Right renal pelvis (tissue), 4 donors: ENCODE data around the gene MAPKAP1. TPM values are rescaled to one million over a fixed set of nuclear protein-coding genes. Genes with fewer than 3 reads are reported as not detected.

Experiments used
- DNase-seq, 4 donors: peaks; one replicate each; pipeline ENCODE4 v3.0.0-alpha.2; 2013; ENCODE audit warnings: low read depth in 4 of 4, low spot score in 3 of 4, missing footprints in 1 of 4
- polyA plus RNA-seq, 4 donors: library from polyadenylated mRNA; unstranded; fragments of 120-200 nt; gene quantifications; one replicate each; pipeline ENCODE4 v1.2.1, GENCODE V29; 2013; ENCODE audit not compliant: insufficient read length in 4 of 4

MAPKAP1 gene
- polyA plus RNA-seq, 4 donors = 76.0 to 94.0 (median 90.7) TPM

- no peak for DNase-seq
These were observed 161.2 kb downstream of the MAPKAP1 start for GRCh38 chr9:125545845-125546244.

- DNase-seq = no peak
These were observed 161.9 kb downstream of the MAPKAP1 start for GRCh38 chr9:125544988-125545651.

GRCh38 chr9:125544484-125544883 lies 162.5 kb downstream of the MAPKAP1 start:
- DNase-seq = no peak

GRCh38 chr9:125541840-125542243 lies 165.2 kb downstream of the MAPKAP1 start:
- no peak for DNase-seq

- no peak for DNase-seq
These were observed 166.5 kb downstream of the MAPKAP1 start for GRCh38 chr9:125540497-125540896.

- no peak for DNase-seq
These were observed 168.9 kb downstream of the MAPKAP1 start for GRCh38 chr9:125538092-125538473.

- no peak for DNase-seq
These were observed 169.4 kb downstream of the MAPKAP1 start for GRCh38 chr9:125537442-125538091.

GRCh38 chr9:125536776-125537175 lies 170.2 kb downstream of the MAPKAP1 start:
- no peak for DNase-seq

- DNase-seq = no peak
These were observed 170.7 kb downstream of the MAPKAP1 start for GRCh38 chr9:125536167-125536772.

- no peak for DNase-seq
These were observed 171.9 kb downstream of the MAPKAP1 start for GRCh38 chr9:125534971-125535701.

GRCh38 chr9:125532812-125533594 lies 174.0 kb downstream of the MAPKAP1 start:
- no peak for DNase-seq

- DNase-seq = no peak
These were observed 174.6 kb downstream of the MAPKAP1 start for GRCh38 chr9:125532412-125532811.

- DNase-seq = no peak
These were observed 177.2 kb downstream of the MAPKAP1 start for GRCh38 chr9:125529589-125530515.

GRCh38 chr9:125529107-125529506 lies 177.9 kb downstream of the MAPKAP1 start:
- no peak for DNase-seq

- no peak for DNase-seq
These were observed 179.5 kb downstream of the MAPKAP1 start for GRCh38 chr9:125527471-125528002.

GRCh38 chr9:125525921-125526631 lies 180.9 kb downstream of the MAPKAP1 start:
- no peak for DNase-seq

- DNase-seq = no peak
These were observed 182.2 kb downstream of the MAPKAP1 start for GRCh38 chr9:125524583-125525355.

- no peak for DNase-seq
These were observed 183.3 kb downstream of the MAPKAP1 start for GRCh38 chr9:125523681-125524080.
